HG03378 (cell line): ENCODE results near the gene DOCK7.
"Not testable (repeated sequence)": the region's sequence is repeated elsewhere in the genome, so short reads cannot be mapped to it uniquely, and the experiment has no call there.

Experiments used
- ATAC-seq: cut with Tn5 transposase; IDR thresholded peaks from one replicate; pipeline ENCODE4 v1.9.1; 2021; ENCODE audit warnings: mild to moderate bottlenecking, moderate library complexity; ENCODE audit not compliant: unreplicated experiment

The DOCK7 gene

GRCh38 chr1:62687903-62688686 is at the start of gene DOCK7:
DOCK7 (minus strand) TSS chr1:62688386; CDS start chr1:62688264, 122 bp downstream.
- ATAC-seq: peak; percentile 56

GRCh38 chr1:62735491-62736171 is 47.4 kb upstream of the DOCK7 start:
- no peak for ATAC-seq

GRCh38 chr1:62732331-62732730 is 44.1 kb upstream of the DOCK7 start:
- ATAC-seq: no peak

- no peak for ATAC-seq
These were observed 40.8 kb upstream of the DOCK7 start for GRCh38 chr1:62728963-62729362.

- no peak for ATAC-seq
These were observed 39.6 kb upstream of the DOCK7 start for GRCh38 chr1:62727656-62728407.

GRCh38 chr1:62726011-62726442 is 37.8 kb upstream of the DOCK7 start:
- no peak for ATAC-seq

GRCh38 chr1:62725255-62725654 is 37.1 kb upstream of the DOCK7 start:
- ATAC-seq: no peak

GRCh38 chr1:62724430-62724829 is 36.2 kb upstream of the DOCK7 start:
- no peak for ATAC-seq

- ATAC-seq: no peak
These were observed 35.7 kb upstream of the DOCK7 start for GRCh38 chr1:62723883-62724282.

GRCh38 chr1:62722796-62723195 is 34.6 kb upstream of the DOCK7 start:
- ATAC-seq: peak; percentile 92

GRCh38 chr1:62720946-62721554 is 32.9 kb upstream of the DOCK7 start:
- no peak for ATAC-seq

- ATAC-seq: not testable (repeated sequence)
These were observed 30.2 kb upstream of the DOCK7 start for GRCh38 chr1:62718400-62718799.

GRCh38 chr1:62717483-62717882 is 29.3 kb upstream of the DOCK7 start:
- ATAC-seq: no peak

GRCh38 chr1:62716397-62716796 is 28.2 kb upstream of the DOCK7 start:
- ATAC-seq: no peak

- ATAC-seq: no peak
These were observed 24.4 kb upstream of the DOCK7 start for GRCh38 chr1:62712336-62713243.

GRCh38 chr1:62707744-62708120 is 19.5 kb upstream of the DOCK7 start:
- no peak for ATAC-seq

- ATAC-seq: no peak
These were observed 19.0 kb upstream of the DOCK7 start for GRCh38 chr1:62706985-62707743.

GRCh38 chr1:62698161-62698560 is 10.0 kb upstream of the DOCK7 start:
- not testable (repeated sequence) for ATAC-seq

- not testable (repeated sequence) for ATAC-seq
These were observed 6.3 kb upstream of the DOCK7 start for GRCh38 chr1:62694479-62694878.
